Keratinocyte (primary cell): ENCODE data around the gene AUNIP. TPM values are rescaled to one million over a fixed set of nuclear protein-coding genes. Genes with fewer than 3 reads are reported as not detected.

Experiments used
- DNase-seq: peaks from one replicate; pipeline ENCODE4 v3.0.0-alpha.2; 2011; ENCODE audit warnings: low read depth, missing footprints, low spot score
- FAIRE-seq: peaks from 2 replicates; lab custom pipeline; 2011; peaks lifted over from hg19 to GRCh38; lab: Jason Lieb, UNC
- H2AFZ ChIP-seq: 2 replicates; pipeline ENCODE4 v1.6.0; 2012; ENCODE audit warnings: low read length, control low read depth, inconsistent platforms; ENCODE audit not compliant: control insufficient read depth
- H3K27ac ChIP-seq: 2 replicates; pipeline ENCODE4 v1.5.1; 2011; ENCODE audit warnings: low read length; ENCODE audit not compliant: control insufficient read depth, insufficient read depth
- H3K27me3 ChIP-seq: 3 replicates; pipeline ENCODE4 v1.6.0; 2011; ENCODE audit warnings: low read length; ENCODE audit not compliant: control insufficient read depth, insufficient read depth; ENCODE audit errors: extremely low read depth
- H3K36me3 ChIP-seq, 2 experiments: 2 replicates in 1 of 2; 3 replicates in 1 of 2; pipeline ENCODE4 v1.5.1; 2011; ENCODE audit warnings: low read length in 2 of 2, mild to moderate bottlenecking in 1 of 2; ENCODE audit not compliant: control insufficient read depth in 2 of 2, insufficient read depth in 2 of 2; ENCODE audit errors: extremely low read depth in 1 of 2
- H3K4me1 ChIP-seq: 3 replicates; pipeline ENCODE4 v1.5.1; 2011; ENCODE audit warnings: low read length; ENCODE audit not compliant: control insufficient read depth, insufficient read depth; ENCODE audit errors: extremely low read depth
- H3K4me2 ChIP-seq: 3 replicates; pipeline ENCODE4 v1.6.0; 2011; ENCODE audit warnings: low read depth, low read length; ENCODE audit not compliant: control insufficient read depth, insufficient read depth; ENCODE audit errors: extremely low read depth
- H3K4me3 ChIP-seq, 3 experiments: fragments of 200-600 bp in 1 of 3; sonication (generic) in 1 of 3; 2 replicates in 2 of 3; 3 replicates in 1 of 3; pipeline ENCODE4 v1.5.1; 2011 to 2016; ENCODE audit warnings: low read length in 3 of 3, mild to moderate bottlenecking in 3 of 3, control low read depth in 2 of 3, inconsistent platforms in 1 of 3, low read depth in 1 of 3, mixed read lengths in 1 of 3, mixed run types in 1 of 3, moderate library complexity in 1 of 3; ENCODE audit not compliant: control insufficient read depth in 2 of 3, insufficient read depth in 2 of 3; ENCODE audit errors: extremely low read depth in 1 of 3
- H3K79me2 ChIP-seq: 2 replicates; pipeline ENCODE4 v1.6.0; 2012; ENCODE audit warnings: low read length; ENCODE audit not compliant: control insufficient read depth, insufficient read depth
- H3K9ac ChIP-seq: 3 replicates; pipeline ENCODE4 v1.6.0; 2011; ENCODE audit warnings: low read length; ENCODE audit not compliant: control insufficient read depth, insufficient read depth; ENCODE audit errors: extremely low read depth
- H3K9me1 ChIP-seq: 3 replicates; pipeline ENCODE4 v1.6.0; 2011; ENCODE audit warnings: low read length; ENCODE audit not compliant: control insufficient read depth, insufficient read depth; ENCODE audit errors: extremely low read depth
- H3K9me3 ChIP-seq: 2 replicates; pipeline ENCODE4 v1.5.1; 2012; ENCODE audit warnings: low read depth, low read length; ENCODE audit not compliant: control insufficient read depth
- H4K20me1 ChIP-seq: 3 replicates; pipeline ENCODE4 v1.6.0; 2011; ENCODE audit warnings: low read length; ENCODE audit not compliant: control insufficient read depth, insufficient read depth; ENCODE audit errors: extremely low read depth
- EZH2 ChIP-seq: IDR thresholded peaks from one replicate; pipeline ENCODE4 v1.6.1; 2012; ENCODE audit warnings: inconsistent platforms, mild to moderate bottlenecking, low read length, moderate library complexity
- dilution Hi-C: fragments of 300-500 bp; cut with MboI; formaldehyde crosslinking; loops from one replicate; pipeline ENCODE4 v1.7.0; 2020; ENCODE audit warnings: low sequenced_read_pairs; ENCODE audit not compliant: extremely low pct_ligation_motif_present
- polyA plus RNA-seq, 5 experiments: library from polyadenylated mRNA; depleted of rRNA in 3 of 5; stranded (reverse) in 3 of 5; stranded (forward) in 1 of 5; unstranded in 1 of 5; fragments of >200 nt; gene quantifications; 1 replicate in 1 of 5; 2 replicates in 3 of 5; 3 replicates in 1 of 5; pipeline versions ENCODE4 v1.2.1 to v1.2.3, GENCODE V29; 2011 to 2012; ENCODE audit warnings: missing spikeins in 2 of 5, low read depth in 1 of 5, low replicate concordance in 1 of 5
- TF ChIP-seq, protein P1 (sequence below), 3 experiments: IDR thresholded peaks in 1 of 3; conservative IDR thresholded peaks in 1 of 3; optimal IDR thresholded peaks in 1 of 3; 2 replicates in 2 of 3; 3 replicates in 1 of 3; pipeline versions ENCODE3 to v1.5.1; 2011; ENCODE audit warnings: low read length in 3 of 3, mild to moderate bottlenecking in 3 of 3, moderate library complexity in 2 of 3, control low read depth in 1 of 3, inconsistent platforms in 1 of 3; ENCODE audit not compliant: insufficient read depth in 2 of 3; ENCODE audit errors: extremely low read depth in 1 of 3

AUNIP gene
- polyA plus RNA-seq, 1 donor (not counting 4 experiments of a cell fraction or from before 2014, with no cell fraction given) = 9.3 TPM

DNA sequence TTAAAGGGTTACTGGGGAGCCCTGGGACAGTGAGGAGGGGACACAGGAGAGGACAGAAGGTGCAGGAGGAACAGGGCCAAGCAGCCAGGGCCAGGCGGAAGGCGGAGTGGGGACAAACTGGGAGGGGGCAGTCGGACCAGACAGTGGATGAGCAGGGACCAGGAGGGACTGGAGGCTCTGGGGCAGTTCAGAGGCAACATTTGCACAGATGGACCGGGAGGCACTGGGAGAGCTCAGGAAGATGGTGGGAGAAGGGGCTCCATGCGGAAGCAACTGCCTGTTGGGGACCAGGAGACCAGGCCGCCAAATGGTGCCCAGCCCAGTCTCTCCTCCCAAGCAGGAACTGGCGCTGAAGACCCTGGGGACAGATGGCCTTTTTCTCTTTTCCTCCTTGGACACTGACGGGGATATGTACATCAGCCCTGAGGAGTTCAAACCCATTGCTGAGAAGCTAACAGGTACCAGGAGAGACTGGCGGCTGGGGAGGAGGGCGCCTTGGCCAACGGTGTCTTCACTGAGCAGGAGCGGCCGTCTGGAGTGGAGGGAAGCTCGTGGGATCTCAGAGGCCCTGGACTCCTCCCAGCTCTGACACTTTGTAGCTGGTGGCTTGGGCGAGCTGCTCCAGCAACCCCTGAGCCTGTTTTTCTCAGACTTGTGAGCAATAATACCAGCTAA, 58.4 kb downstream of the AUNIP start:
- Histone ChIP-seq H3K36me3 (peaks cover 3 to 6% of the 10 kb centered on the region in 2 experiments), H3K4me3 (peak overlapping the region; percentile 58 to 79 (median 71)), H2AFZ (peak overlapping the region; percentile 49), H3K27ac (peak overlapping the region; percentile 47), H3K27me3 (no peaks in the 10 kb centered on the region), H3K9ac (peak overlapping the region; percentile 77), H3K4me2 (peak overlapping the region; percentile 89), H3K4me1 (peaks cover 14% of the 10 kb centered on the region), H3K9me3 (no peaks in the 10 kb centered on the region), H3K79me2 (peaks cover 3% of the 10 kb centered on the region), H3K9me1 (no peaks in the 10 kb centered on the region), H4K20me1 (no peaks in the 10 kb centered on the region)
- dilution Hi-C loops = no loop called here
- FAIRE-seq = no peak
- no peak for DNase-seq
- TF ChIP-seq, protein P1, sequence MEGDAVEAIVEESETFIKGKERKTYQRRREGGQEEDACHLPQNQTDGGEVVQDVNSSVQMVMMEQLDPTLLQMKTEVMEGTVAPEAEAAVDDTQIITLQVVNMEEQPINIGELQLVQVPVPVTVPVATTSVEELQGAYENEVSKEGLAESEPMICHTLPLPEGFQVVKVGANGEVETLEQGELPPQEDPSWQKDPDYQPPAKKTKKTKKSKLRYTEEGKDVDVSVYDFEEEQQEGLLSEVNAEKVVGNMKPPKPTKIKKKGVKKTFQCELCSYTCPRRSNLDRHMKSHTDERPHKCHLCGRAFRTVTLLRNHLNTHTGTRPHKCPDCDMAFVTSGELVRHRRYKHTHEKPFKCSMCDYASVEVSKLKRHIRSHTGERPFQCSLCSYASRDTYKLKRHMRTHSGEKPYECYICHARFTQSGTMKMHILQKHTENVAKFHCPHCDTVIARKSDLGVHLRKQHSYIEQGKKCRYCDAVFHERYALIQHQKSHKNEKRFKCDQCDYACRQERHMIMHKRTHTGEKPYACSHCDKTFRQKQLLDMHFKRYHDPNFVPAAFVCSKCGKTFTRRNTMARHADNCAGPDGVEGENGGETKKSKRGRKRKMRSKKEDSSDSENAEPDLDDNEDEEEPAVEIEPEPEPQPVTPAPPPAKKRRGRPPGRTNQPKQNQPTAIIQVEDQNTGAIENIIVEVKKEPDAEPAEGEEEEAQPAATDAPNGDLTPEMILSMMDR (optimal IDR thresholded peaks at IDR 0.05 in 1 of 3, IDR thresholded peaks at IDR 0.05 in 1 of 3, conservative IDR thresholded peaks at IDR 0.05 in 1 of 3; ENCODE audit: extremely low read depth in 1 of 3, insufficient read depth in 2 of 3, low read length in 3 of 3) = no peak
- TF ChIP-seq EZH2 = no peak

DNA sequence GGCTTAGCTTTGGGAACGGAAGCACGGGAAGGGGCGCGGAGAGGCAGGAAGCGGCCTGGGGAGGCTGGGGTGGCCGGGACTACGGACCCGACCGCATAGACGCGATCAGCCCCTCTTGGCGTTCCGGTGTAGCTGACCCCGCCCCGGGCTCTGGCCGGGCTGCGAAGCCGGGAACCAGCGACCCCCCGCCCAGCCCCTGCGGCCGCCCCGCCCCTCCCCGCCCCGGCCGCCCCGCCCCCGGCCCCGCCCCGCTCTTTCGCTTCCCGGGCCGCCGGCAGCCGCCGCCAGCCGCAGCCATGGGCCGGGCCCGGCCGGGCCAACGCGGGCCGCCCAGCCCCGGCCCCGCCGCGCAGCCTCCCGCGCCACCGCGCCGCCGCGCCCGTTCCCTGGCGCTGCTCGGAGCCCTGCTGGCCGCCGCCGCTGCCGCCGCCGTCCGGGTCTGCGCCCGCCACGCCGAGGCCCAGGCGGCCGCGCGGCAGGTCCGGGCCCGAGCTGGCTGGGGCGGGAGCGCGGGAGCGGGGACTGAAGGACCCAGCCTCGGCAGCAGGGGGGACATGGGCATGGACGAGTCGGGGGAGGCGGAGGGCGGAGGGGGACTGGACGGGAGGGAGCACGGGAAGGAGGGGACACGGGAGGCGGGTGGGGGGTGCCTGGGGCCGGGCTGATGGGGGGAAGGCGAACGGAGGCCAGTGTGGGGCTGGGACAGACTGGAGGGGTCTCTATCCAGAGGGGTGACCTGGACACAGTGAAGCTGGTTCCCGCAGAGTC, 59.1 kb downstream of the AUNIP start, which contains the start of gene SELENON:
Gene SELENON (plus strand): TSS at position 259 of the 768 bp plus-strand sequence. CDS start 38 bp downstream, at position 297.
- Histone ChIP-seq H3K27me3 (no peaks in the 10 kb centered on the region), H3K9ac (peak within 1 kb of the TSS; percentile 77), H3K9me3 (no peaks in the 10 kb centered on the region), H4K20me1 (no peaks in the 10 kb centered on the region), H3K4me2 (peak within 1 kb of the TSS; percentile 89), H3K4me1 (peaks cover 14% of the 10 kb centered on the region), H2AFZ (peak within 1 kb of the TSS; percentile 78), H3K9me1 (no peaks in the 10 kb centered on the region), H3K27ac (peak within 1 kb of the TSS; percentile 47), H3K79me2 (peaks cover 3% of the 10 kb centered on the region), H3K36me3 (peaks cover 0 to 1% of the 10 kb centered on the region in 2 experiments), H3K4me3 (peak within 1 kb of the TSS; percentile 58 to 79 (median 71))
- TF ChIP-seq, protein P1 (optimal IDR thresholded peaks at IDR 0.05 in 1 of 3, IDR thresholded peaks at IDR 0.05 in 1 of 3, conservative IDR thresholded peaks at IDR 0.05 in 1 of 3; ENCODE audit: extremely low read depth in 1 of 3, insufficient read depth in 2 of 3, low read length in 3 of 3) = no peak
- no peak for TF ChIP-seq EZH2
- DNase-seq (no peak), FAIRE-seq (no peak)
- dilution Hi-C loops = no loop called here
